Activated CD4-positive, alpha-beta T cell treated with anti-CD3 and anti-CD28 coated beads, Interleukin-2, Interleukin-4, amounts not matched to agents 100 ng/mL and 50 ng/mL, durations not matched to agents 16 hours and 8 hours (primary cell): Measurements from ENCODE around the gene USP47.
"Not testable (repeated sequence)": the region's sequence is repeated elsewhere in the genome, so short reads cannot be mapped to it uniquely, and the experiment has no call there.

Experiments used
- DNase-seq: peaks from one replicate; pipeline ENCODE4 v3.0.0-alpha.2; 2020; ENCODE audit warnings: low spot score

The USP47 gene

DNA sequence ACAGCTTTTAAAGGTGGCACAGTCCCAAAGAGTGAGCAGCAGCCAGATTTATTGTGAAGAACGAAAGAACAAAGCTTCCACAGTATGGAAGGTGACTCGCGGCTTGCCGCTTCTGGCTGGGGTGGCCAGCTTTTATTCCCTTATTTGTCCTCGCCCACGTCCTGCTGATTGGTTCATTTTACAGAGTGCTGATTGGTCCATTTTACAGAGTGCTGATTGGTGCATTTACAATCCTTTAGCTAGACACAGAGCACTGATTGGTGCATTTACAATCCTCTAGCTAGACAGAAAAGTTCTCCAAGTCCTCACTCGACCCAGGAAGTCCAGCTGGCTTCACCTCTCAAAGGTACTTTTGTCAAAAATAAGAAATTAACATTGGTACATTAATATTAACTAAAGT lies 10.4 kb upstream of the USP47 start:
- not testable (repeated sequence) for DNase-seq

GRCh38 chr11:11836676-11837231 lies 5.0 kb upstream of the USP47 start:
- no peak for DNase-seq

- DNase-seq, result no peak
These were observed 2.1 kb upstream of the USP47 start for GRCh38 chr11:11839718-11840117.

DNA sequence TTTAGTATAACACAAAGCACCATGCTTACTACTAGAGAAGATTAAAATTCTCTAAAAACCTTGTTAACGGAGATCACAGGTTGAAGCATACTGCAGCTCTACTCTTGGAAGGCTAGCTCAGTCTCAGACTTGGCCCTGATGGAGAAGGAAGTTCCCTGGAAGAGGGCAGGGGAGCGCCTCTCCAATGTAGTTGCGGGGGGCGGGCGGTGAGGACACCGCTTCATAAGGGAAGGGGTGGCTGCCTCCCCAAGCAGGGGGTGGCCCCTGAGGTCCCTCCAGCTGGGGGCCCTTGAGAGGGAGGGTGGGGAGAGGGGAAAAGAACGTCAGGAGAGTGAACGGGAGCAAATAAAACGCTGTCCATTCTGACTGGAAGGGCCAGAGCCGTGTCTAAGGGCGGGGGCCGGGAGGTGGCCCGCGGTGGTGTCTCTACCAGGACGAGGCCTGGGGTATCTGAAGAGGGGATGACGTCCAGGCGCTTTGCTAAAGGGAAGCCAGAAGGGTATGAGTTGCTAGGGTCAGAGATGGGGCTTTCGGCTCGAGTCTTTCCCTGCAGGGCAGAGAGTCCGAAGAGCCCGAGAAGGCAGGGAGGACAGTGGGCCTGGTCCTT lies 553 bp upstream of the USP47 start:
- DNase-seq, result peak; percentile 5

GRCh38 chr11:11842421-11843008 lies 743 bp downstream of the USP47 start:
- DNase-seq, result peak; percentile 81

- peak; percentile 36 for DNase-seq
These were observed 1.4 kb downstream of the USP47 start for GRCh38 chr11:11843211-11843621.

GRCh38 chr11:11843642-11844041 lies 1.9 kb downstream of the USP47 start:
- no peak for DNase-seq

- DNase-seq, result peak; percentile 45
These were observed 2.5 kb downstream of the USP47 start for GRCh38 chr11:11844272-11844671.

- no peak for DNase-seq
These were observed 3.3 kb downstream of the USP47 start for GRCh38 chr11:11845071-11845470.

- DNase-seq, result no peak
These were observed 3.8 kb downstream of the USP47 start for GRCh38 chr11:11845551-11845950.

GRCh38 chr11:11847082-11847481 lies 5.3 kb downstream of the USP47 start:
- no peak for DNase-seq

DNA sequence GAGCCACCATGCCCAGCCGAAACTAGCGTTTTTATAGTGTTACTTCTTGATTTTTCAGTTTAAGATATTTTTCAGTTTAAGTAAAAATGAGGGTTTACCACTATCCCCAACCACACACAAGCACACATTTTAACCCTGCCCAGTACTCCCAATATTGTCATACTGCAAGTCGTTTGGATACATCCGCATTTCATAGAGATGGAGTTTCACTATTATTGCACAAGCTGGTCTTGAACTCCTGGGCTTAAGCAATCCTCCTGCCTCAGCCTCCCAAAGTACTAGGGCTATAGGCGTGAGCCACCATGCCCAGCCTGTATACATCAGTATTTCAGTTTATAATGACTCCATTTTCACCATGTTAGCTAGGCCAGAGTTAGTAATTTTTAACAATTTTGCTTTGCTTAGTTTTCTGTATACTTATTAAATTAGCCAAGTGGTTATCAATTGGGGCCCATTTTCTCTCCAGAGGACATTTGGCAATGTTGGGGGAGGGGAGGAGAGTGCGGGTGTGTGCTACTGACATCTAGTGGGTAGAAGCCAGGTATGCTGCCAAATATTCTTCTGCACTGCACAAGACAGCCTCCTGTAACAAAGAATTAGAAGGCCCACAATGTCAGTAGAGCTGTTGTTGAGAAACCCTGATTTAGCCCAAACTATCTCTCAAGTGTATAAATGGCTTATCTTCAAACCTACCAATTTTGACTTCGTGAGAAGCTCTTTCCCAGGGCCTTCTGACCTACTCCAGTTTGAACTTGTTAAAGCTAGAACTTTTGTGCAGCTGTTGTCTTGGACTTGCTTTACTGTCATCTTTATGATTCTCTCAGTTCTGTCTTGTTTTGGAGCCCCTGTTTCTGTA lies 7.3 kb downstream of the USP47 start:
- peak; percentile 62 for DNase-seq

GRCh38 chr11:11850668-11851067 lies 8.9 kb downstream of the USP47 start:
- DNase-seq, result no peak

DNA sequence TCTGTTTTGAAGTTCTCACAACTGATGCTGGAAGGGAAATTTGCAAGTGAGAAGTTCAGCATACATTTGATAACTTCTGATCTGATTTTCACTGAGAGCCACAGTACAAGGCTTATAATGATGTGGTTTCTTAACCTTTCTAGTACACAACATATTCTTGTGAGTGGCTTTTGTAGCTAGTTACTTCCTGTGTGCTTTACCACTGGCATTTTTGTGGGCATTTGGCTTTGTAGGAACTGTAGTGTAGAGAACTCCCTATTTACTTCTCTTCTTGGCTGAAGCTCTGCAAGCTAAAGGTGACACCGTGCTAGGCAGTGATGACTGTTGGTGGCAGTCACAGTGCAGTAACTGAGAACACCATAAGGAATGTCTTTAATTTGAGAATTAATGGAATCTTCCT lies 14.9 kb downstream of the USP47 start:
- peak; percentile 24 for DNase-seq

- no peak for DNase-seq
These were observed 16.0 kb downstream of the USP47 start for GRCh38 chr11:11857769-11858168.

GRCh38 chr11:11858676-11859075 lies 16.9 kb downstream of the USP47 start:
- no peak for DNase-seq

DNA sequence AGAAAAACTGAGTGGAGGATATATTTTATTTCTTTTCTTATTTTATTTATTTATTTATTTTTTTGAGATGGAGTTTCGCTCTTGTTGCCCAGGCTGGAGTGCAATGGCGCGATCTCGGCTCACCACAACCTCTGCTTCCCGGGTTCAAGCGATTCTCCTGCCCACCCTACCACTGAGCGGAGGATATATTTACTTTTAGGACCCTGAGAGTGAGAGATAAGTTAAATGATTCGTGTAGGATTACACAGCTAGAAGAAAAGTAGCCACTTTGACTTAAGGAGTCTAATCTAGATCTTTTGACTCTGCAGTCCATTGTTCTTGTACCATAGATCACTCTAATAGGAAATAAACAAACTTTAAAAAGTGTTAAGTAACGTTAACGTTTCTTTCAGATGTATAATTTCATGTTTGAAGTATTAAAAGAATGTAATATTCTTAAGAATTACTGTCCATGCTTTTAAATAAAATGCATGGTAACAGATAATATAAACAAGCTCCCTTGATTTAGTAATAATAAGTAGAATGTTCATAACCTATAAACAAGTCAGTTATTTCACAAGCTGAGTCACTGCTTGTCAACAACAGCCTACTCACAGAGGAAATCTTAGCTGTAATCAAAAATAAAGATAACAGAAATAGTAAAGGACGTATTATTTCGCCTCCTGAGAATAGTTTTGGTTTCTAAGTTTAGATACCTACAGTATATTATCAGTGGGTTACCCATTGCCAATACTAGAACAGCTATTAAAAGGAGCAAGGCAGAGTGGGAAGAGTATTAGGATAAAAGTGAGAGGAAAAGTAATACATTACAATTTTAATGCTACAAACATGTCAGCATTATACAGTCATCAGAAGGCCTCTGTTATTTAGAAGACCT lies 18.6 kb downstream of the USP47 start:
- no peak for DNase-seq

DNA sequence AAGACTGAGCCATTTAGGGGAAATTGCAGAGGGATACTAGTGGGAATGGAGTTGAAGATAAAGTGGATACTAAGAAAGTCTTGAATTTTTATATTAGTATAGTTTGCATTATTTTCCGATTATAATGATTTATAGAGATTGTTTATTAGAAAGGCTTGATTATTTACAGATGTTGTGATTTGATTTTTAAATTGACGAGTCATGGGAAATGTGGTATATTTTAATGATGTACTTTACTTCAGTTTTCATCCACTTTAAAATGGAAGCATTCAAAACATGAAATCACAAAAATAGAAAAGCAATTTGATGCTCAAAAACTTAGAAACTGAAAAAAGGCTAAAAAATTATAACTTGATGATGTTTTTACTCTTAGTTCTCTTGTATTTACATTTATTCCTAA lies 21.2 kb downstream of the USP47 start:
- DNase-seq, result no peak

GRCh38 chr11:11864332-11864731 lies 22.6 kb downstream of the USP47 start:
- no peak for DNase-seq

GRCh38 chr11:11864803-11865202 lies 23.0 kb downstream of the USP47 start:
- no peak for DNase-seq

- no peak for DNase-seq
These were observed 23.7 kb downstream of the USP47 start for GRCh38 chr11:11865449-11865848.

DNA sequence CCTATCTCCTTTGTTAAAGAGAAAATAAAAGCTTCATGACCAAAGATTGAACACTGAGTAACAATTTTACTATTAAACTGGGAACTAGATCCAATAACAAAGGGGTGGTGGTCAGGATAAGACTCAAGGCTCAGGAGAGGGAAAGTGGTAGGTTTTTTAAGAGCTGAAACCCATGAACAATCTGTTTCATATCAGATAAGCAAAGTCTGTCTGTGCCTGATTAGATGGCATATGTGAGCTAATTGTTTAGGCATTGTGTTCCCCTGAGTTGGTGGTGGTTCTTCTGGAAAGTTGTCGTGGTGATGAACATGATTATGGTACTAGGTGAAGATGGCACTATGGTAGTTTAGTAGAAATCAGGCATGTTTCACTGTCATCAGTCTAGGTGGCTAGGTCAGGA lies 24.4 kb downstream of the USP47 start:
- no peak for DNase-seq
